NCI-H2107 treated with DMSO at 0.1 percent for 48 hours (cell line): Measurements from ENCODE around the gene OR6K3.

ENCODE experiments used
- DNase-seq: peaks from one replicate; lab custom pipeline; 2025; ENCODE audit not compliant: unreplicated experiment; lab: John Stamatoyannopoulos, UW

The OR6K3 gene

GRCh38 chr1:158687037-158687436, 33.5 kb downstream of the OR6K3 start:
- no peak for DNase-seq

DNA sequence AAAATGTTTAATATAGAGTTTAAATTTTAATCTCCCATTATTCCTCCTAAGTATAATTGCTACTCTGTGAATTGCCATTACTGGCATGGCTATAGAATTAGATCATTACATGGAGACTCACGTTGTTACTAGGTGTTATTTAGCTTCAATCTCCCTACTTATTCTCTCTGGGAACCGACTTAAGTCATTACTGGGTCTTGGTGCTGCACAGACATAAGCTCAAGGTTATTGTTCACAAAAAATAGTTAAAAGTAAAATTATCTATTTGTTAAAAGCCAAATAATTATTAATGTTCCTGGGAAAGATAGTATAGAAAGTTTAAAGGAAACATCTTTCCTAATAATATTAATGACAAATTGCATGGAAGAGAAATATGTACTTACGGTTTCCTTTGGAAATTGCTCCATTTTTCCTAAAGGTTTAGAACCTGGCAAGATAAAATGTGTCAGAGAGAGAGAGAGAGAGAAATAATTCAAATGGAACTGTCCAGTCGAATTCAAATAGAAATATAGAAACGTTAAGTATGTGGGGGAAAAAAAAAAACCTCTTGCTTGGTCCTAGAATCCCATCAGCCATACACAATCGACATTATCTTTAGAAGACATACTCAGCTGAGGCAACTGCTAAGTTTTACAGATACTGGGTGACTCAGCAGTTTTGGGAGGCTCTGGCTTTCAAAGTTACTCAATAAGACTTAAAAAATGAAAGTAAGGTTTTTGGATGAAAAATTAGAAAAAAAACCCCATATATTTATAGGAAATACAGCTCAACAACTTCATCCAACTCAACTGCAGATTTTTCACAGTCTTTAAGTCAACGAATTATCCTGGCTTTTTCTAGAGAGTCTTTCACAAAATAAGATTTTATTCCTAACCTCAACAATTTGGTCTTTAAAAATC, 34.2 kb downstream of the OR6K3 start, which contains the start of gene SPTA1:
Gene SPTA1 (minus strand): TSS at position 605 of the 899 bp plus-strand sequence. CDS start 198 bp downstream, at position 407.
- no peak for DNase-seq

- DNase-seq, result no peak
Observed at GRCh38 chr1:158685085-158685484, 35.4 kb downstream of the OR6K3 start.

DNA sequence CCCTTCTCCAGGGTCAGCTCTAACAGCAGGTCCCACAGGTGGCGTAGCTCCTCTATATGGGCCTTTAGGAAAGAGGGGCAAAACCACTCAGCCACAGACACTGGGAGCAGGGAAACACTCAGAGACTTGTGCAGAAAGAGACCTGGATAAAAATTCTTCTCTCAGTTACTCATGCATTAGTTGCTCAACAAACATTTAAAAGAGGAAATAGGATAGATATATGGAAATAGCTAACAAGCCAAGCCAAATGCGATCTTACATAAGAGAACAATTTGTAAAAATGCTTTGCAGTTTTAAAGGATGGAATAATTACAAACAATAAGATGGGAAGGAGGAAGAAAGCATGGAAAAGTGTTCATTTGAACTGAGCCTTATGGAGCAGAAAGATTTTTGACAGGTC, 38.9 kb downstream of the OR6K3 start:
- DNase-seq, result no peak

GRCh38 chr1:158679289-158679688, 41.2 kb downstream of the OR6K3 start:
- no peak for DNase-seq

DNA sequence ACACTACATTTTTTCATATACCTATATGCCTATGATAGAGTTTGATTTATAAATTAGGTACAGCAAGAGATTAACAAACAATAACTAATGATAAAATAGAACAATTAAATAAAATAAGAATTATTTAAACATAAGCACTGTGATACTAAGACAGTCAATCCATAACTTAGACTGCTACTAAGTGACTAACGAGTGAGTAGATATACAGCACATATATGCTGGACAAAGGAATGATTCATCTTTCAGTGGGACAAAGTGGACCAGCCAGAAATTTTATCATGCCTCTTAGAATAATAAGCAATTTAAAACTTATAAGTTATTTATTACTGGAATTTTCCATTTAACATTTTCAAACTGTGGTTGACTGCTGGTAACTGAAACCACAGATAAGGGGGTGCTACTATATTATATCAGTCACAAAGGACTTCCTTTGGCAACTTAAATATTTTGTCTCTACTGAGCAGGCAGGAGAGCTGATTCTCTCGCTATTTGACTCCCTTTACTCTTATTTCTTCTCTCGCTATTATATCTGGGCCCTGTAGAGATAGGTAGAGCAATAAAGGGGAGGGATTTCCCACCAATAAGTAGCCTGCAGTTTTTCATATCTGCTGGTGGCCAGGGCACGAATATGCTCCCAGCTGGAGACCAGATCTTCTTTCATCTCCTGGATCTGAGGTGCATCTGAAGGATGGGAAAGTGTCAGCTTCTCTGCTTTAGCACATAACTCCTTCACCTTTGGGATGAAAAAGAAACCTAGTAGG, 44.8 kb downstream of the OR6K3 start:
- DNase-seq, result no peak

GRCh38 chr1:158674302-158674701, 46.2 kb downstream of the OR6K3 start:
- DNase-seq, result no peak
